H1 (cell line): ENCODE results near the gene PPEF2. TPM values are rescaled to one million over a fixed set of nuclear protein-coding genes. Genes with fewer than 3 reads are reported as not detected.
A peak's percentile ranks its signal among the peaks of the same experiment; 100 is the strongest.
"Not testable (repeated sequence)": the region's sequence is repeated elsewhere in the genome, so short reads cannot be mapped to it uniquely, and the experiment has no call there.

ENCODE experiments used
- CTCF ChIA-PET: fragments of 300-600 bp; sonication (Branson Sonifier 250); formaldehyde crosslinking; loops from one replicate; lab custom pipeline; 2021; ENCODE audit not compliant: partially characterized antibody; lab: Charles Lee
- POLR2A ChIA-PET: fragments of 300-600 bp; sonication (Branson Sonifier 250); formaldehyde crosslinking; loops from one replicate; lab custom pipeline; 2021; ENCODE audit warnings: inconsistent platforms; ENCODE audit not compliant: partially characterized antibody; lab: Charles Lee
- DNase-seq, 2 experiments: peaks; one replicate each; pipeline versions ENCODE4 v3.0.0 to v3.0.0-alpha.2; 2010 to 2022; ENCODE audit warnings: low spot score in 2 of 2, low read depth in 1 of 2, mixed read lengths in 1 of 2
- FAIRE-seq: peaks from 2 replicates; lab custom pipeline; 2011; peaks lifted over from hg19 to GRCh38; lab: Jason Lieb, UNC
- H2AFZ ChIP-seq: 2 replicates; pipeline ENCODE4 v1.8.1; 2012; ENCODE audit warnings: low read length, inconsistent platforms
- H2AK5ac ChIP-seq: 2 replicates; pipeline ENCODE4 v1.6.1; 2013; ENCODE audit warnings: low read depth, low read length
- H2BK120ac ChIP-seq: replicated peaks from 2 replicates; pipeline ENCODE3; 2013; ENCODE audit warnings: low read depth, low read length, inconsistent platforms
- H2BK12ac ChIP-seq: 2 replicates; pipeline ENCODE4 v1.6.1; 2013; ENCODE audit warnings: low read depth, low read length
- H2BK15ac ChIP-seq: 2 replicates; pipeline ENCODE4 v1.6.1; 2013; ENCODE audit warnings: low read length
- H2BK20ac ChIP-seq: 2 replicates; pipeline ENCODE4 v1.6.1; 2013; ENCODE audit warnings: low read length
- H2BK5ac ChIP-seq: 2 replicates; pipeline ENCODE4 v1.6.1; 2013; ENCODE audit warnings: low read depth, low read length
- H3K14ac ChIP-seq: 2 replicates; pipeline ENCODE4 v1.6.1; 2013; ENCODE audit warnings: inconsistent platforms; ENCODE audit not compliant: insufficient read length
- H3K18ac ChIP-seq: 2 replicates; pipeline ENCODE4 v1.6.1; 2013; ENCODE audit warnings: low read length; ENCODE audit errors: extremely low read depth
- H3K23ac ChIP-seq: 2 replicates; pipeline ENCODE4 v1.6.1; 2013; ENCODE audit warnings: inconsistent platforms; ENCODE audit not compliant: insufficient read length
- H3K23me2 ChIP-seq: 2 replicates; pipeline ENCODE4 v1.6.1; 2013; ENCODE audit warnings: low read depth, low read length
- H3K27ac ChIP-seq: 2 replicates; pipeline ENCODE4 v1.6.1; 2011; ENCODE audit warnings: low read depth, low read length, inconsistent platforms
- H3K27me3 ChIP-seq, 4 experiments: replicated peaks in 1 of 4; 1 replicate in 1 of 4; 2 replicates in 3 of 4; pipeline versions ENCODE4 v1.6.1 to v1.8.1; 2011 to 2013; ENCODE audit warnings: low read length in 3 of 4, mild to moderate bottlenecking in 3 of 4, inconsistent platforms in 2 of 4, mixed read lengths in 2 of 4, moderate library complexity in 1 of 4; ENCODE audit not compliant: control insufficient read depth in 3 of 4, insufficient read depth in 3 of 4; ENCODE audit errors: extremely low read depth in 1 of 4
- H3K36me3 ChIP-seq, 4 experiments: 2 replicates each; pipeline versions ENCODE4 v1.6.1 to v1.8.1; 2011 to 2013; ENCODE audit warnings: mild to moderate bottlenecking in 4 of 4, low read length in 3 of 4, moderate library complexity in 2 of 4, control low read depth in 1 of 4, inconsistent platforms in 1 of 4; ENCODE audit not compliant: insufficient read depth in 4 of 4, control insufficient read depth in 2 of 4
- H3K4ac ChIP-seq: replicated peaks from 2 replicates; pipeline ENCODE3; 2013; ENCODE audit warnings: low read length, low read depth, mixed read lengths, inconsistent platforms; ENCODE audit not compliant: insufficient read length
- H3K4me1 ChIP-seq, 4 experiments: replicated peaks in 1 of 4; 1 replicate in 1 of 4; 2 replicates in 3 of 4; pipeline versions ENCODE4 v1.6.1 to v1.8.1; 2011 to 2013; ENCODE audit warnings: low read length in 3 of 4, inconsistent platforms in 2 of 4, mixed read lengths in 1 of 4; ENCODE audit not compliant: insufficient read depth in 4 of 4, control insufficient read depth in 3 of 4
- H3K4me2 ChIP-seq, 2 experiments: 2 replicates each; pipeline versions ENCODE4 v1.6.1 to v1.8.1; 2011 to 2013; ENCODE audit warnings: low read depth in 2 of 2, low read length in 2 of 2, control low read depth in 1 of 2, inconsistent platforms in 1 of 2, mild to moderate bottlenecking in 1 of 2; ENCODE audit not compliant: insufficient read depth in 1 of 2
- H3K4me3 ChIP-seq, 4 experiments: fragments of 200-600, 300-600 bp in 1 of 4; sonication (generic), shearing (Covaris generic), sonication (Bioruptor Twin) in 1 of 4; 2 replicates each; pipeline versions ENCODE4 v1.5.1 to v1.8.1; 2011 to 2016; ENCODE audit warnings: low read length in 4 of 4, low read depth in 3 of 4, control low read depth in 2 of 4, inconsistent platforms in 2 of 4, mild to moderate bottlenecking in 2 of 4, mixed read lengths in 1 of 4, moderate library complexity in 1 of 4; ENCODE audit not compliant: insufficient read depth in 2 of 4; ENCODE audit errors: extremely low read depth in 1 of 4
- H3K56ac ChIP-seq: replicated peaks from 2 replicates; pipeline ENCODE3; 2013; ENCODE audit warnings: low read depth, mild to moderate bottlenecking, mixed read lengths, low read length, inconsistent platforms; ENCODE audit not compliant: insufficient read length
- H3K79me1 ChIP-seq: 2 replicates; pipeline ENCODE4 v1.6.1; 2013; ENCODE audit warnings: low read depth, low read length, control low read depth
- H3K79me2 ChIP-seq, 2 experiments: 2 replicates each; pipeline versions ENCODE4 v1.6.1 to v1.8.1; 2012 to 2013; ENCODE audit warnings: low read length in 2 of 2, mild to moderate bottlenecking in 2 of 2, inconsistent platforms in 1 of 2; ENCODE audit not compliant: insufficient read depth in 2 of 2, control insufficient read depth in 1 of 2
- H3K9ac ChIP-seq, 4 experiments: replicated peaks in 1 of 4; 1 replicate in 1 of 4; 2 replicates in 3 of 4; pipeline versions ENCODE4 v1.6.1 to v1.8.1; 2011 to 2013; ENCODE audit warnings: low read depth in 3 of 4, low read length in 3 of 4, control low read depth in 2 of 4, mild to moderate bottlenecking in 2 of 4, moderate library complexity in 2 of 4, inconsistent platforms in 1 of 4; ENCODE audit errors: extremely low read depth in 1 of 4
- H3K9me3 ChIP-seq, 2 experiments: 2 replicates each; pipeline versions ENCODE4 v1.6.1 to v1.8.1; 2012 to 2013; ENCODE audit warnings: mild to moderate bottlenecking in 2 of 2, moderate library complexity in 2 of 2, control low read depth in 1 of 2, inconsistent platforms in 1 of 2, low read depth in 1 of 2, low read length in 1 of 2, mixed read lengths in 1 of 2; ENCODE audit not compliant: insufficient read depth in 2 of 2
- H4K20me1 ChIP-seq, 2 experiments: replicated peaks in 1 of 2; 2 replicates each; pipeline versions ENCODE3 to v1.8.1; 2011 to 2013; ENCODE audit warnings: inconsistent platforms in 2 of 2, low read length in 2 of 2, mild to moderate bottlenecking in 1 of 2; ENCODE audit not compliant: insufficient read depth in 2 of 2, control insufficient read depth in 1 of 2
- H4K5ac ChIP-seq: 2 replicates; pipeline ENCODE4 v1.6.1; 2013; ENCODE audit warnings: low read length, low read depth, mixed read lengths, inconsistent platforms; ENCODE audit not compliant: insufficient read length
- H4K8ac ChIP-seq: 2 replicates; pipeline ENCODE4 v1.8.0; 2013; ENCODE audit warnings: mild to moderate bottlenecking, moderate library complexity, low read length, inconsistent platforms; ENCODE audit not compliant: insufficient read depth; ENCODE audit errors: extremely low read depth
- H4K91ac ChIP-seq: replicated peaks from 2 replicates; pipeline ENCODE3; 2013; ENCODE audit warnings: low read length, mixed read lengths, inconsistent platforms; ENCODE audit not compliant: insufficient read length
- BACH1 ChIP-seq: IDR thresholded peaks from 2 replicates; pipeline ENCODE4 v1.6.1; 2012; ENCODE audit warnings: low read length, improper control_type of control experiment
- CEBPB ChIP-seq: IDR thresholded peaks from 2 replicates; pipeline ENCODE4 v1.6.1; 2012; ENCODE audit warnings: low read depth, low read length
- MAFK ChIP-seq: IDR thresholded peaks from 2 replicates; pipeline ENCODE4 v1.6.1; 2012; ENCODE audit warnings: low read depth, mild to moderate bottlenecking, improper control_type of control experiment, low read length
- RAD21 ChIP-seq, 2 experiments: IDR thresholded peaks in 1 of 2; conservative IDR thresholded peaks in 1 of 2; 2 replicates each; pipeline ENCODE4 v1.6.1; 2011; ENCODE audit warnings: low read depth in 2 of 2, low read length in 2 of 2, improper control_type of control experiment in 1 of 2, inconsistent platforms in 1 of 2, mild to moderate bottlenecking in 1 of 2, moderate library complexity in 1 of 2
- YY1 ChIP-seq: IDR thresholded peaks from 2 replicates; pipeline ENCODE4 v1.6.1; 2011; ENCODE audit warnings: low read depth, mild to moderate bottlenecking, low read length
- WGBS, 2 experiments: shearing (Covaris generic) in 1 of 2; methylation state at CpG; one replicate each; pipeline versions ENCODE4 v1.1.6 to v1.1.7; 2013 to 2015; ENCODE audit warnings: low lambda C conversion rate in 2 of 2, mixed read lengths in 2 of 2, inconsistent platforms in 1 of 2, low coverage in 1 of 2, missing lambda C conversion rate in 1 of 2; ENCODE audit not compliant: insufficient replicate concordance in 2 of 2, insufficient coverage in 1 of 2, insufficient read length in 1 of 2; ENCODE audit errors: extremely low coverage in 1 of 2, missing lambda C conversion rate in 1 of 2; 5-methylcytosine and 5-hydroxymethylcytosine counted together
- polyA plus RNA-seq, 7 experiments: library from polyadenylated mRNA; depleted of rRNA in 3 of 7; stranded (reverse) in 5 of 7; unstranded in 2 of 7; fragments of >200 nt in 5 of 7; fragments of 200-250 nt in 2 of 7; gene quantifications; 1 replicate in 5 of 7; 2 replicates in 1 of 7; 4 replicates in 1 of 7; pipeline versions ENCODE4 v1.2.1 to v1.2.3, GENCODE V29; 2011 to 2013; ENCODE audit warnings: missing spikeins in 2 of 7, mixed read lengths in 2 of 7
- total RNA-seq: library from RNA; stranded (reverse); fragmentation: NEBNext Ultra II Directional; extraction: Animal tissue kit (Norgen Biotek cat#: 25700); gene quantifications from 2 replicates; pipeline ENCODE4 v1.2.1, GENCODE V29; 2021
- TF ChIP-seq, protein P1 (sequence below), 3 experiments: IDR thresholded peaks; 1 replicate in 2 of 3; 2 replicates in 1 of 3; pipeline versions ENCODE4 v1.5.1 to v1.6.1; 2011; ENCODE audit warnings: low read length in 3 of 3, mild to moderate bottlenecking in 3 of 3, inconsistent platforms in 2 of 3, low read depth in 1 of 3, moderate library complexity in 1 of 3; ENCODE audit not compliant: insufficient read depth in 1 of 3; ENCODE audit errors: control extremely low read depth in 1 of 3

PPEF2 gene
- total and polyA plus RNA-seq, 2 of the 8 experiments (the other 6 are each of a cell fraction or from before 2014, with no cell fraction given) = not detected

DNA sequence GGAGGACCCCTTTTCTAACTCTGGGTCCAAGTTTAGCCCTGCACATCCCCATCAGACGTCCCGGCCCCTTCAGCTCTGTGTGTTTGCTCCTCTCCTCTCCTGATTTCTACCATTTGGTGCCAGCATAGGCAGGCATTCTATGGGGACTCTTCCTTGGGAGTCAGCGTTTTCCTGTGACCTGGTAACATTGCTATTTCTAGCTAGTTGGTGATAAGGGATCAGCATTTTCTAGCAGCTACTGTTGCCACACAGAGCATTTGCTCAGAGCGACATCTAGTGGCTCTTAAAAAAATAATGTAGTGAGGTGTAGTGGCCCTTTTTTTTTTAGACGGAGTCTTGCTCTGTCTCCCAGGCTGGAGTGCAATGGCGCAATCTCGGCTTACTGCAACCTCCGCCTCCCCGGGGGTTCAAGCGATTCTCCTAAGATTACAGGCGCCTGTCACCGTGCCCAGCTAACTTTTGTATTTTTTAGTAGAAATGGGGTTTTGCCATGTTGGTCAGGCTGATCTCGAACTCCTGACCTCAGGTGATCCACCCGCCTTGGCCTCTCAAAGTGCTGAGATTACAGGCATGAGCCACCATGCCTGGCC lies 54.0 kb downstream of the PPEF2 start:
- TF ChIP-seq YY1 (peak; percentile 34; the same call in 1 of the 2 replicates), RAD21 (IDR thresholded peaks at IDR 0.05 in 1 of 2, conservative IDR thresholded peaks at IDR 0.05 in 1 of 2; ENCODE audit: low read depth in 2 of 2, low read length in 2 of 2) (peak; percentile 80 to 81), CEBPB (peak; percentile 95), MAFK (0 out of 2 replicates have a peak, but pooled peaks have one; percentile 16), BACH1 (peak; percentile 45; the same call in 1 of the 2 replicates)
- TF ChIP-seq, protein P1, sequence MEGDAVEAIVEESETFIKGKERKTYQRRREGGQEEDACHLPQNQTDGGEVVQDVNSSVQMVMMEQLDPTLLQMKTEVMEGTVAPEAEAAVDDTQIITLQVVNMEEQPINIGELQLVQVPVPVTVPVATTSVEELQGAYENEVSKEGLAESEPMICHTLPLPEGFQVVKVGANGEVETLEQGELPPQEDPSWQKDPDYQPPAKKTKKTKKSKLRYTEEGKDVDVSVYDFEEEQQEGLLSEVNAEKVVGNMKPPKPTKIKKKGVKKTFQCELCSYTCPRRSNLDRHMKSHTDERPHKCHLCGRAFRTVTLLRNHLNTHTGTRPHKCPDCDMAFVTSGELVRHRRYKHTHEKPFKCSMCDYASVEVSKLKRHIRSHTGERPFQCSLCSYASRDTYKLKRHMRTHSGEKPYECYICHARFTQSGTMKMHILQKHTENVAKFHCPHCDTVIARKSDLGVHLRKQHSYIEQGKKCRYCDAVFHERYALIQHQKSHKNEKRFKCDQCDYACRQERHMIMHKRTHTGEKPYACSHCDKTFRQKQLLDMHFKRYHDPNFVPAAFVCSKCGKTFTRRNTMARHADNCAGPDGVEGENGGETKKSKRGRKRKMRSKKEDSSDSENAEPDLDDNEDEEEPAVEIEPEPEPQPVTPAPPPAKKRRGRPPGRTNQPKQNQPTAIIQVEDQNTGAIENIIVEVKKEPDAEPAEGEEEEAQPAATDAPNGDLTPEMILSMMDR (IDR thresholded peaks at IDR 0.05; ENCODE audit: control extremely low read depth in 1 of 3, insufficient read depth in 1 of 3, low read depth in 1 of 3, low read length in 3 of 3) = peak in 2 of 3 experiments; percentile 63 to 64; a peak in 3 of 4 replicates
- H3K27ac ChIP-seq, H4K5ac ChIP-seq, H3K4ac ChIP-seq, H3K23ac ChIP-seq, H3K9me3 ChIP-seq, H2AK5ac ChIP-seq, H2BK15ac ChIP-seq, H4K8ac ChIP-seq, H2BK20ac ChIP-seq, H3K4me1 ChIP-seq, H3K4me2 ChIP-seq, H3K23me2 ChIP-seq, H2BK5ac ChIP-seq, H3K9ac ChIP-seq, H3K14ac ChIP-seq, H3K36me3 ChIP-seq, H3K4me3 ChIP-seq, H3K79me2 ChIP-seq, H3K79me1 ChIP-seq, H2BK12ac ChIP-seq, H3K27me3 ChIP-seq, H2BK120ac ChIP-seq, H4K91ac ChIP-seq, H4K20me1 ChIP-seq, H3K56ac ChIP-seq: not testable (repeated sequence)
- ChIA-PET POLR2A (interaction anchor here (0.9 to 1.0 kb wide), 2 partner anchors 9 to 10 kb away, joined by 3 read pairs; no protein-coding TSS in a partner anchor), CTCF (interaction anchor here (0.6 to 1.5 kb wide), 35 partner anchors 8 to 364 kb away, joined by 3 to 17 read pairs (median 3); partner anchors contain the start of gene USO1)
- H3K18ac ChIP-seq = 0 out of 2 replicates have a peak overlapping the region, but pooled peaks have one; percentile 25
- WGBS, 2 experiments = 41% methylated on average over 13 of the region's 14 CpGs; no CpG with 5 or more reads in 1 of the 2 experiments
- peak; percentile 41 to 56 for DNase-seq
- H2AFZ ChIP-seq = peak overlapping the region; percentile 98
- FAIRE-seq = peak; percentile 75
